Measurements from ENCODE around the gene AOPEP.

The AOPEP gene

GRCh38 chr9:95032580-95033341 is 306.3 kb downstream of the AOPEP start:
- DNase-seq (ENCODE audit: low spot score) = no peak
- in situ Hi-C loops (cut with MboI; ENCODE audit: low sequenced_read_pairs, unreplicated experiment) = no loop called here
- no peak for TF ChIP-seq CTCF (IDR thresholded peaks at IDR 0.05; ENCODE audit: borderline replicate concordance, control extremely low read depth, extremely low read depth, insufficient read depth, missing control alignments)

GRCh38 chr9:95035846-95036245 is 309.3 kb downstream of the AOPEP start:
- TF ChIP-seq CTCF (IDR thresholded peaks at IDR 0.05; ENCODE audit: borderline replicate concordance, control extremely low read depth, extremely low read depth, insufficient read depth, missing control alignments) = no peak
- in situ Hi-C loops (cut with MboI; ENCODE audit: low sequenced_read_pairs, unreplicated experiment) = no loop called here
- no peak for DNase-seq (ENCODE audit: low spot score)

DNA sequence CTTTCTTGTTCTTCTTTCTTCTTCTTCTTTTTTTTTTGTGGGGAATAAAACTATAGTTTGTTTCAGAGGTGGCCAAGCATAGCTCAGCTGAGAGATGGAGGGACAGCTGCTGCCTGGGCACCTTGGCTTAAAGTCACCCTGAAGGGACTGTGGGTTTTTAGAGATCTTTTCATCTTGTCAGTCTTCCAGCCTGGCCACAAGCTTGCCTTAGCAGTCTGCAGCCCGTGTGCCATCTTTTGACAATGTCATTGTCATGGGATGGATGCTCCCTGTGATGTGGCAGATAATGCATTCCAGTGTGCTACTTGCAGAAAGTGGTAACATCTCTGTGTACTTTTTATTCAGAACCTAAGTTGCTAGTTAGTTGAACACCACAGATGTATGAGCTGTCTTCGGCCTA is 310.2 kb downstream of the AOPEP start:
- in situ Hi-C loops (cut with MboI; ENCODE audit: low sequenced_read_pairs, unreplicated experiment) = no loop called here
- DNase-seq (ENCODE audit: low spot score) = no peak
- no peak for TF ChIP-seq CTCF (IDR thresholded peaks at IDR 0.05; ENCODE audit: borderline replicate concordance, control extremely low read depth, extremely low read depth, insufficient read depth, missing control alignments)

DNA sequence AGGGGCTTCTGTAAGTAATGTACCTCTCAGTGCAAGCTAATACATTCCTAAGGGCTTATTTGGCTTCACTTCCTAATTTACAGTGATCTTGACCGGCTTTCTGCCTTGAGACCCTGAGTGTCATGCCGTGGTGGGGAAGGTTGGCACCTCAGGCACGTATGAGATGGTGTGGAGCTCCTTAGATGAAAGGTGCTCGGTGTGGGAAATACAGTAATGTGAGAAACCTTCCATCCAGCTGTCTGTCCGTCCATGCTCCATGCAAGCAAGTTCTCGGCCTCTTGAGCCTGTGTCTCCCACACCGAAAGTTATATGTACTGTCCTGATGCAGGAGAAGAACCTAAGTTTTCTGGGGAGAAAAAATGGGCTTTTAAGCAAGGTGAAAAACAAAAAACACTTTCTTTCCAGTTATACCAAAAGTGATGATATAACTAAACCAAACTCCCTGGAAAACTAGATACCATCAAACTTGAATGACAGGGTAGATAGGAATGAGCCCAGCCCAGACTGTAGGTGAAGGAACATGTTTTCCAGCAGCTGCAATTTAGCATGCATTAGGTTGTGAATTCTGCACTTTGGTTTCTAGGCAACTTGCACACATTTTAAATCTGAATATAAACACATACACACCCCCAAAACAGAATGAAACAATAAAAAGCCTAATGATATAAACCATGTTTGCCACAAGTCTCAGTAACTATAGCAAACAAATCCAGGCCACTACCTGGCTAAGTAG is 311.5 kb downstream of the AOPEP start:
- in situ Hi-C loops (cut with MboI; ENCODE audit: low sequenced_read_pairs, unreplicated experiment) = no loop called here
- DNase-seq (ENCODE audit: low spot score) = no peak
- TF ChIP-seq CTCF (IDR thresholded peaks at IDR 0.05; ENCODE audit: borderline replicate concordance, control extremely low read depth, extremely low read depth, insufficient read depth, missing control alignments) = no peak

- in situ Hi-C loops (cut with MboI; ENCODE audit: low sequenced_read_pairs, unreplicated experiment) = no loop called here
- TF ChIP-seq CTCF (IDR thresholded peaks at IDR 0.05; ENCODE audit: borderline replicate concordance, control extremely low read depth, extremely low read depth, insufficient read depth, missing control alignments) = no peak
- DNase-seq (ENCODE audit: low spot score) = no peak
Observed at GRCh38 chr9:95038666-95039065, 312.2 kb downstream of the AOPEP start.

- DNase-seq (ENCODE audit: low spot score) = no peak
- in situ Hi-C loops (cut with MboI; ENCODE audit: low sequenced_read_pairs, unreplicated experiment) = no loop called here
- no peak for TF ChIP-seq CTCF (IDR thresholded peaks at IDR 0.05; ENCODE audit: borderline replicate concordance, control extremely low read depth, extremely low read depth, insufficient read depth, missing control alignments)
Observed at GRCh38 chr9:95040106-95040505, 313.6 kb downstream of the AOPEP start.
